Ovary (tissue), 3 donors: ENCODE measurements around the gene LRCH3.

Experiments used
- CTCF ChIP-seq, 3 donors: fragments of 450-650 bp in 2 of 3; fragments of 200-600 bp in 1 of 3; IDR thresholded peaks; one replicate each; pipeline versions ENCODE4 v1.5.1 to v1.8.0; 2016 to 2022; ENCODE audit warnings: antibody characterized with exemption in 3 of 3, mild to moderate bottlenecking in 1 of 3
- POLR2A ChIP-seq: fragments of 450-650 bp; IDR thresholded peaks from one replicate; pipeline ENCODE4 v1.6.1; 2017; ENCODE audit warnings: antibody characterized with exemption, mild to moderate bottlenecking, moderate library complexity
- donor health status: DM: no; HTN: no; CAD: no.

GRCh38 chr3:197854596-197855343 lies 63.7 kb downstream of the LRCH3 start:
- TF ChIP-seq CTCF (IDR thresholded peaks at IDR 0.05): no peak
- TF ChIP-seq POLR2A: no peak
